Measurements from ENCODE around the gene CCDC34.

DNA sequence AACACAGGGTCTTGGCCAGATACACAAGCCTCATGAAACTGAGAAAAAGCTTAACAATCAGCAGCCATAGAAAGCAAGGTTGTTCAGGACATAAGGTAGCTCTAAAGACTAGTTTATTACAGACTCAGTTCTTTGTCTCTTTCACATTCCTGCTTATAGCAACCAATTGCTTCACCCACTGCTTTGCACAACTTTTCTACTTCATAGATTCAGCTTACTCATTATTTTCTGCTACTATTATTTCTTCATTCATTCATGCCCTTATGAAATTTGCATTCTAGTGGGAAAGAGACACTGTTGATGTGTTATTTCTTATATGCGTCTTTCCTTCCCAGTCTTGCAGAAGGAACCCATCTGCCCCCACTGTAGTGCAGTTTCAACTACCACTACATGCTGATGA is 4.7 kb downstream of the CCDC34 start:
- TF ChIP-seq, protein P1, sequence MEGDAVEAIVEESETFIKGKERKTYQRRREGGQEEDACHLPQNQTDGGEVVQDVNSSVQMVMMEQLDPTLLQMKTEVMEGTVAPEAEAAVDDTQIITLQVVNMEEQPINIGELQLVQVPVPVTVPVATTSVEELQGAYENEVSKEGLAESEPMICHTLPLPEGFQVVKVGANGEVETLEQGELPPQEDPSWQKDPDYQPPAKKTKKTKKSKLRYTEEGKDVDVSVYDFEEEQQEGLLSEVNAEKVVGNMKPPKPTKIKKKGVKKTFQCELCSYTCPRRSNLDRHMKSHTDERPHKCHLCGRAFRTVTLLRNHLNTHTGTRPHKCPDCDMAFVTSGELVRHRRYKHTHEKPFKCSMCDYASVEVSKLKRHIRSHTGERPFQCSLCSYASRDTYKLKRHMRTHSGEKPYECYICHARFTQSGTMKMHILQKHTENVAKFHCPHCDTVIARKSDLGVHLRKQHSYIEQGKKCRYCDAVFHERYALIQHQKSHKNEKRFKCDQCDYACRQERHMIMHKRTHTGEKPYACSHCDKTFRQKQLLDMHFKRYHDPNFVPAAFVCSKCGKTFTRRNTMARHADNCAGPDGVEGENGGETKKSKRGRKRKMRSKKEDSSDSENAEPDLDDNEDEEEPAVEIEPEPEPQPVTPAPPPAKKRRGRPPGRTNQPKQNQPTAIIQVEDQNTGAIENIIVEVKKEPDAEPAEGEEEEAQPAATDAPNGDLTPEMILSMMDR (IDR thresholded peaks at IDR 0.05), result no peak
- TF ChIP-seq POLR2A (IDR thresholded peaks at IDR 0.05), result no peak

Data from testis (tissue), 2 donors.